ENCODE results near the gene XRCC5.

Gene XRCC5

GRCh38 chr2:216086207-216086893 is 22.8 kb upstream of the XRCC5 start:
- DNase-seq: no peak

- DNase-seq: no peak
Observed at GRCh38 chr2:216090369-216090786, 18.8 kb upstream of the XRCC5 start.

- DNase-seq: no peak
Observed at GRCh38 chr2:216092646-216093045, 16.5 kb upstream of the XRCC5 start.

- DNase-seq: no peak
Observed at GRCh38 chr2:216094701-216095100, 14.4 kb upstream of the XRCC5 start.

- no peak for DNase-seq
Observed at GRCh38 chr2:216098421-216099334, 10.5 kb upstream of the XRCC5 start.

- DNase-seq: no peak
Observed at GRCh38 chr2:216101109-216101508, 8.0 kb upstream of the XRCC5 start.

GRCh38 chr2:216103213-216103612 is 5.9 kb upstream of the XRCC5 start:
- no peak for DNase-seq

- DNase-seq: no peak
Observed at GRCh38 chr2:216104691-216105090, 4.5 kb upstream of the XRCC5 start.

- no peak for DNase-seq
Observed at GRCh38 chr2:216107320-216107719, 1.8 kb upstream of the XRCC5 start.

GRCh38 chr2:216107760-216108159 is 1.4 kb upstream of the XRCC5 start:
- DNase-seq: no peak

GRCh38 chr2:216108310-216108966 is 710 bp upstream of the XRCC5 start:
- DNase-seq: no peak

GRCh38 chr2:216109962-216110614 is 940 bp downstream of the XRCC5 start:
- no peak for DNase-seq

- DNase-seq: no peak
Observed at GRCh38 chr2:216110620-216111019, 1.5 kb downstream of the XRCC5 start.

- no peak for DNase-seq
Observed at GRCh38 chr2:216111122-216111521, 2.0 kb downstream of the XRCC5 start.

GRCh38 chr2:216112926-216113325 is 3.8 kb downstream of the XRCC5 start:
- no peak for DNase-seq

- DNase-seq: no peak
Observed at GRCh38 chr2:216113572-216113971, 4.4 kb downstream of the XRCC5 start.

GRCh38 chr2:216114382-216114713 is 5.2 kb downstream of the XRCC5 start:
- DNase-seq: no peak

- DNase-seq: peak; percentile 98
Observed at GRCh38 chr2:216114714-216115531, 5.8 kb downstream of the XRCC5 start.

GRCh38 chr2:216116418-216116817 is 7.3 kb downstream of the XRCC5 start:
- DNase-seq: no peak

- DNase-seq: no peak
Observed at GRCh38 chr2:216117561-216118340, 8.6 kb downstream of the XRCC5 start.

GRCh38 chr2:216118474-216118873 is 9.3 kb downstream of the XRCC5 start:
- DNase-seq: no peak

- no peak for DNase-seq
Observed at GRCh38 chr2:216119146-216119545, 10.0 kb downstream of the XRCC5 start.
